Smooth muscle cell (in vitro differentiated cells): ENCODE results near the gene MEGF10. TPM values are rescaled to one million over a fixed set of nuclear protein-coding genes. Genes with fewer than 3 reads are reported as not detected.

Source experiments
- DNase-seq: peaks from one replicate; lab custom pipeline; 2025; ENCODE audit not compliant: unreplicated experiment; lab: John Stamatoyannopoulos, UW
- H2AFZ ChIP-seq: fragments of 200-600 bp; sonication (generic); 2 replicates; pipeline ENCODE4 v1.6.0; 2016; ENCODE audit warnings: antibody characterized with exemption, low read depth, mild to moderate bottlenecking
- H3F3A ChIP-seq: fragments of 200-600 bp; sonication (generic); 2 replicates; pipeline ENCODE4 v1.6.0; 2017; ENCODE audit warnings: antibody characterized with exemption, low read depth
- H3K27ac ChIP-seq: fragments of 200-600 bp; sonication (generic); 2 replicates; pipeline ENCODE4 v1.5.1; 2016; ENCODE audit warnings: low read depth, mild to moderate bottlenecking
- H3K27me3 ChIP-seq: fragments of 200-600 bp; sonication (generic); 2 replicates; pipeline ENCODE4 v1.6.1; 2016; ENCODE audit warnings: low read depth, mild to moderate bottlenecking
- H3K36me3 ChIP-seq: fragments of 200-600 bp; sonication (generic); 2 replicates; pipeline ENCODE4 v1.5.1; 2016; ENCODE audit warnings: low read depth
- H3K4me1 ChIP-seq: fragments of 200-600 bp; sonication (generic); 2 replicates; pipeline ENCODE4 v1.5.1; 2016; ENCODE audit warnings: low read depth
- H3K4me2 ChIP-seq: fragments of 200-600 bp; sonication (generic); 2 replicates; pipeline ENCODE4 v1.6.0; 2016; ENCODE audit warnings: mild to moderate bottlenecking
- H3K4me3 ChIP-seq: fragments of 200-600 bp; sonication (generic); 2 replicates; pipeline ENCODE4 v1.5.1; 2016; ENCODE audit warnings: mild to moderate bottlenecking
- H3K79me2 ChIP-seq: fragments of 200-600 bp; sonication (generic); 2 replicates; pipeline ENCODE4 v1.6.0; 2016; ENCODE audit warnings: low read depth, mild to moderate bottlenecking
- H3K9ac ChIP-seq: fragments of 200-600 bp; sonication (generic); 2 replicates; pipeline ENCODE4 v1.6.0; 2016; ENCODE audit warnings: low read depth
- H3K9me3 ChIP-seq: fragments of 200-600 bp; sonication (generic); replicated peaks from 2 replicates; pipeline ENCODE4 v1.5.1; 2016; ENCODE audit warnings: low read depth
- H4K20me1 ChIP-seq: fragments of 200-600 bp; sonication (generic); 2 replicates; pipeline ENCODE4 v1.6.0; 2016; ENCODE audit warnings: low read depth
- whole genome bisulfite sequencing: methylation state at CpG from one replicate; pipeline ENCODE4 v1.1.7; 2016; ENCODE audit warnings: low lambda C conversion rate; 5-methylcytosine and 5-hydroxymethylcytosine counted together
- polyA plus RNA-seq: library from polyadenylated mRNA; unstranded; fragments of >200 nt; fragmentation: Nextera tagmentation; extraction: Ambion mirVana; gene quantifications from 2 replicates; pipeline ENCODE4 v1.2.1, GENCODE V29; 2016
- total RNA-seq: library from RNA; depleted of rRNA; stranded (reverse); fragments of >200 nt; gene quantifications from 2 replicates; pipeline ENCODE4 v1.2.3, GENCODE V29; 2014
- TF ChIP-seq, protein P1 (sequence below): fragments of 200-600 bp; sonication (generic); IDR thresholded peaks from 2 replicates; pipeline ENCODE4 v1.5.1; 2017; ENCODE audit warnings: borderline replicate concordance, mild to moderate bottlenecking, antibody characterized with exemption; ENCODE audit not compliant: insufficient read depth, poor library complexity, severe bottlenecking

Gene MEGF10
- total and polyA plus RNA-seq, 2 experiments from 2014 or later, result 0.83 to 3.6 TPM

DNA sequence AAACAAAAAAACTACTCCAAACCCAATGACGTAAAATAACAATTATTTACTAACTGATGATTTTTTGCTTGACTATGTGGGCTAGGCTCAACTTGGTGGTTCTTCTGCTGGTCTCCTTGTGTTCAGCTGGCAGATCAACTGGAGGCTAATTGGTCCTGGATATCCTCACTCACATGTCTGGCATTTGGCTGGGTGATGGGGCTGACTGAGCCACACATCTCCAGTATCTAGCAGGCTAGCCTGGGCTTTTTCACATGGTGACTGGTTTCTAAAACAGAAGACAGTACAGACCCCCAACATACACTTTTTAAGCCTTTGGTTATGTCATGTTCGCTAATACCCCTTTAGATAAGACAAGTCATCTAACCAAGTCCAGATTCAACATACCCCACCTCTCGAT lies 122.1 kb downstream of the MEGF10 start:
- TF ChIP-seq, protein P1, sequence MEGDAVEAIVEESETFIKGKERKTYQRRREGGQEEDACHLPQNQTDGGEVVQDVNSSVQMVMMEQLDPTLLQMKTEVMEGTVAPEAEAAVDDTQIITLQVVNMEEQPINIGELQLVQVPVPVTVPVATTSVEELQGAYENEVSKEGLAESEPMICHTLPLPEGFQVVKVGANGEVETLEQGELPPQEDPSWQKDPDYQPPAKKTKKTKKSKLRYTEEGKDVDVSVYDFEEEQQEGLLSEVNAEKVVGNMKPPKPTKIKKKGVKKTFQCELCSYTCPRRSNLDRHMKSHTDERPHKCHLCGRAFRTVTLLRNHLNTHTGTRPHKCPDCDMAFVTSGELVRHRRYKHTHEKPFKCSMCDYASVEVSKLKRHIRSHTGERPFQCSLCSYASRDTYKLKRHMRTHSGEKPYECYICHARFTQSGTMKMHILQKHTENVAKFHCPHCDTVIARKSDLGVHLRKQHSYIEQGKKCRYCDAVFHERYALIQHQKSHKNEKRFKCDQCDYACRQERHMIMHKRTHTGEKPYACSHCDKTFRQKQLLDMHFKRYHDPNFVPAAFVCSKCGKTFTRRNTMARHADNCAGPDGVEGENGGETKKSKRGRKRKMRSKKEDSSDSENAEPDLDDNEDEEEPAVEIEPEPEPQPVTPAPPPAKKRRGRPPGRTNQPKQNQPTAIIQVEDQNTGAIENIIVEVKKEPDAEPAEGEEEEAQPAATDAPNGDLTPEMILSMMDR, result no peak
- Histone ChIP-seq H3K36me3 (no peaks in the 10 kb centered on the region), H3F3A (no peaks in the 10 kb centered on the region), H3K4me3 (no peak overlapping the region), H2AFZ (no peak overlapping the region), H3K79me2 (no peaks in the 10 kb centered on the region), H3K27ac (no peak overlapping the region), H4K20me1 (no peaks in the 10 kb centered on the region), H3K9ac (no peak overlapping the region), H3K4me1 (no peaks in the 10 kb centered on the region), H3K27me3 (no peaks in the 10 kb centered on the region), H3K4me2 (no peak overlapping the region), H3K9me3 (no peaks in the 10 kb centered on the region)
- DNase-seq, result no peak
- WGBS, result 55% methylated on average over 3 of the region's 3 CpGs

DNA sequence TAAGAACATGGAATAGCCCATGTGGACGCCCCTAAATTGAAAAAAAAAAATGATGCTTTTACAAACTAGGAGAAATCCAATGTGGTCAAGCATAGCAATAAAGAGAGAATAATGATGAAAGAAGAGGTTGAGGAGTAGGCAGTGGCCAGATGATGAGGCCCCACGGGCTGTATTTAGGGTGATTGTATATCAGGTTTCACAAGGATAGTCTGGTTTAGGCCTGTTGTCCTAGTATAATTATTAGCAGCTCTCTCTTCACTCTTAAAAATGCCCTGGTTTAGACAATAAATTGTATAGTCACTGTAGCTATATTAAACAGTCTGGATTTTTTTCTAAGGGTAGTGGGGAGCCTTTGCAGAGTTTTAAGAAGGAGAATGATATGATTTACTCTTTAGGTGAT lies 124.4 kb downstream of the MEGF10 start:
- Histone ChIP-seq H3K9ac (no peak overlapping the region), H3K4me2 (no peak overlapping the region), H3K36me3 (no peaks in the 10 kb centered on the region), H4K20me1 (no peaks in the 10 kb centered on the region), H3K9me3 (no peaks in the 10 kb centered on the region), H2AFZ (no peak overlapping the region), H3K27ac (no peak overlapping the region), H3F3A (no peaks in the 10 kb centered on the region), H3K27me3 (no peaks in the 10 kb centered on the region), H3K4me1 (no peaks in the 10 kb centered on the region), H3K79me2 (no peaks in the 10 kb centered on the region), H3K4me3 (no peak overlapping the region)
- no peak for DNase-seq
- 67% methylated on average over 2 of the region's 2 CpGs for WGBS
- TF ChIP-seq, protein P1, result no peak

DNA sequence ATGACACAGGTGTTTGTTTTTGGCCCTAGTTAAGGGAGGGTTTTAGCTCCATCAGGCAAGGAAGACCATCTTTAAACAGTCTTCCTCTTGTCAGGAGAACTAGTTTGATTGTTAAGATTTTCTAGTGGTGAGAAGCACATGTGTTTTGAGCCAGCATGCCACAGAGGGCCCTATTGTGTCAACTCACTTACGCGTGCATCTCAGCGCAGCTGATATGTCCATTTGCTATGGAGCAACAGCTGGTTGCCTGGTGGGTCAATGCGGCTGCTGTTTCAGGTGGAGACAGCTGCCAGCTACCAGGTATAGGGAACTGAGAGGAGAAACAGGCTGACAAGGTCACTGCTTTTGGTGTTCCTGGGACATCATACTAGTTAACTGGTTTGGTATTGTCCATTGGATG lies 126.3 kb downstream of the MEGF10 start:
- no peak for DNase-seq
- Histone ChIP-seq H3F3A (no peaks in the 10 kb centered on the region), H3K4me1 (no peaks in the 10 kb centered on the region), H3K4me2 (no peak overlapping the region), H2AFZ (no peak overlapping the region), H3K27ac (no peak overlapping the region), H4K20me1 (no peaks in the 10 kb centered on the region), H3K27me3 (no peaks in the 10 kb centered on the region), H3K36me3 (no peaks in the 10 kb centered on the region), H3K9me3 (no peaks in the 10 kb centered on the region), H3K79me2 (no peaks in the 10 kb centered on the region), H3K4me3 (no peak overlapping the region), H3K9ac (no peak overlapping the region)
- TF ChIP-seq, protein P1, result no peak
- 97% methylated on average over 4 of the region's 4 CpGs for WGBS

DNA sequence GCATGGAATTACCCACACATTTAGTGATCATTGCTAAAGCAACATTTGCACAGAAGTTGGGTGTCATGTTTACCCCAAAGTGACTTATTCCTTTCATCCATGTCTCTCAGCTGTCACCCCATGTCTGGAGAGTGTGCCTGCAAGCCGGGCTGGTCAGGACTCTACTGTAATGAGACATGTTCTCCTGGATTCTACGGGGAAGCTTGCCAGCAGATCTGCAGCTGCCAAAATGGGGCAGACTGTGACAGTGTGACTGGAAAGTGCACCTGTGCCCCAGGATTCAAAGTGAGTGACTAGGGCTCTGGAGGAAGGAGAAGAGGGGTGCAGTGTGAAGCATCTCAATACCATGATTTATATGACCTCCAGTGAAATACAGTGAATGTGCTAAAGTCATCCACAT lies 126.9 kb downstream of the MEGF10 start:
- H3K4me1 ChIP-seq, result no peaks in the 10 kb centered on the region
- H3K4me3 ChIP-seq, result no peak overlapping the region
- TF ChIP-seq, protein P1, result no peak
- DNase-seq, result no peak
- H3K4me2 ChIP-seq, result no peak overlapping the region
- no peaks in the 10 kb centered on the region for H3K9me3 ChIP-seq
- no peak overlapping the region for H3K27ac ChIP-seq
- H3K9ac ChIP-seq, result no peak overlapping the region
- WGBS, result 91% methylated on average over 2 of the region's 2 CpGs
- no peaks in the 10 kb centered on the region for H3K27me3 ChIP-seq
- no peaks in the 10 kb centered on the region for H4K20me1 ChIP-seq
- H2AFZ ChIP-seq, result no peak overlapping the region
- no peaks in the 10 kb centered on the region for H3K79me2 ChIP-seq
- H3F3A ChIP-seq, result no peaks in the 10 kb centered on the region
- no peaks in the 10 kb centered on the region for H3K36me3 ChIP-seq
